AG08396 (cell line): Measurements from ENCODE around the gene SASH1.
A peak's percentile ranks its signal among the peaks of the same experiment; 100 is the strongest.
"Not testable (repeated sequence)": the region's sequence is repeated elsewhere in the genome, so short reads cannot be mapped to it uniquely, and the experiment has no call there.

Source experiments
- DNase-seq: peaks from one replicate; pipeline ENCODE4 v3.0.0; 2012; ENCODE audit warnings: low spot score, mixed read lengths

SASH1 gene

DNA sequence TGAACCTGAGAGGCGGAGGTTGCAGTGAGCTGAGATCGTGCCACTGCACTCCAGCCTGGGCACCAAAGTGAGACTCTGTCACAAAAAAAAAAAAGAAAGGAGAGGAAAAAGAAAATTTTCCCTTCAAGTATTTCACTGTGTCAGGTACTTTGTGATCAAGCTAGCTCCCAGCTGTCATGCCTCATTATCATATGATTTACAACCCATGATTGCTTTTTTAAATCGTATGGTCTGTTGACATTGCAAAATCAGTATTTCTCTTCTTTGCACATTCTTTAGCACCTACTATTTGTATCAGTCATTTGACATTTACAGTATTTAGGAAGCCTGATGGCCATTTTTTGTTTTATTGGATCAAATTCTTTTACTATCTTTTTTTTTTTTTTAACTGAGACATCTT lies 22.4 kb downstream of the SASH1 start:
- no peak for DNase-seq

DNA sequence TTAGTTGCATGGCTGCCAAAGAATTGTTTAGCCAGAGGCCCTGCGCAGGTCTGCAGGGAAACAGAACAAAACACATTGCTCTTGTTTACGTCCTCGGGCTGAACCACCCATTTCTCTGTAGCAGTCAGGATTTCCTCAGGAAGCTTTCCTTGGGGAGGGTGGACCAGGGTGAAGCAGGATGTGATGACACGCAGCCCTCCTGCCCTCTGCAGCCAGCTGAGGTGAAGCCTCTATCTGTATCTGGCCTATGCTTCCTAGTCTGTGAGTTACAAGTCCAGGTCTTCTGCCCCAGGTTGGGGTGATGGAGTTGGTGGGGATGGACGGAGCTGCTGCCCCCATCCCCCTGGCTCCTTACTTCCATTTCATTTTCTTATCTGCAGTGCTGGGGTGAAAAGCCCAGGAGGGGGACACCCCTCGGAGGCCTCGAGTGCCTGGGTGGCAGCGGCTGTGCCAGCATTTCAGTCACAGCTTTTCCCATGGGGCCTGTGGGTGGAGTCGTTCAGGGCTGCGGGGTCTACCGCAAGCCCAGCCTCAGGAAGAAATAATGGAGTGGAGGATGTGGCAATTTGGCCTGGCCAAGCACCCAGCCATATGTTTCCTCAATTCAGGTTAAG lies 24.9 kb downstream of the SASH1 start:
- peak; percentile 56 for DNase-seq

DNA sequence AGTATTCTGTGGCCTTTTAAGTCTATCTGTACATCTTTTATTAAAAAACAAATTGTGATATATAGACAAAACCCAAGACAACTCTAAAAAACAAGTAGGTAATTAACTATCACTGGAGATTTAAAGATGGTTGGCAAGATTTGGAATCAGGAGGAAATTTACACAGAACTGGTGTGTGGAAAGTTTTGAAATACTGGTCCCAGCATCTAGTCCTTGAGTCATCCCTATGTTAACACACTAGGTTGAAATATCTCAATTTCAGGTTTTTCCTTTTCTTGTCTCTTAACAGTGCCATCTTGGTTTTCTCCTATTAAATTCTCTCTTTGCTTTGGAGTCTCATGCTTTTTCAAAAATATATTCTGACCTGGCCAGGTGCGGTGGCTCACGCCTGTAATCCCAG lies 27.5 kb downstream of the SASH1 start:
- DNase-seq: no peak

GRCh38 chr6:148374040-148374774 lies 31.6 kb downstream of the SASH1 start:
- no peak for DNase-seq

- DNase-seq: no peak
Observed at GRCh38 chr6:148375401-148375800, 32.8 kb downstream of the SASH1 start.

DNA sequence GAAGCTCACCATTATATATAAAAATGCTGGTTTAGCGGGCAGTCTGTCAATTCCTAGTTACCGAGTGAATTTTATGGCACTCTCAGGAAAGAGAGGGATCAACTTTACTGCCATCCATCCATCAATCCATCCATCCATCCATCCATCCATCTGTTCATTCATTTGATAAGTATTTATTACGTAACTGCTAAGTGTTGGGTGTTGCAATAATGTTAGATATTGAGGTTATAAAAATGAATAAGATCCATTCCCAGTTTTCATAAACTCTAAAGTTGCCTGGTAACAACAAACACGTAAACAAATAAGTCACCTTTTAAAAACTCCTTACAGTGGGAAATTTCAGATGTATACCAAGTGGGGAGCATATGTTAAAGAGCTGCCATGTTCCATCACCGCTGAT lies 36.8 kb downstream of the SASH1 start:
- DNase-seq: no peak

DNA sequence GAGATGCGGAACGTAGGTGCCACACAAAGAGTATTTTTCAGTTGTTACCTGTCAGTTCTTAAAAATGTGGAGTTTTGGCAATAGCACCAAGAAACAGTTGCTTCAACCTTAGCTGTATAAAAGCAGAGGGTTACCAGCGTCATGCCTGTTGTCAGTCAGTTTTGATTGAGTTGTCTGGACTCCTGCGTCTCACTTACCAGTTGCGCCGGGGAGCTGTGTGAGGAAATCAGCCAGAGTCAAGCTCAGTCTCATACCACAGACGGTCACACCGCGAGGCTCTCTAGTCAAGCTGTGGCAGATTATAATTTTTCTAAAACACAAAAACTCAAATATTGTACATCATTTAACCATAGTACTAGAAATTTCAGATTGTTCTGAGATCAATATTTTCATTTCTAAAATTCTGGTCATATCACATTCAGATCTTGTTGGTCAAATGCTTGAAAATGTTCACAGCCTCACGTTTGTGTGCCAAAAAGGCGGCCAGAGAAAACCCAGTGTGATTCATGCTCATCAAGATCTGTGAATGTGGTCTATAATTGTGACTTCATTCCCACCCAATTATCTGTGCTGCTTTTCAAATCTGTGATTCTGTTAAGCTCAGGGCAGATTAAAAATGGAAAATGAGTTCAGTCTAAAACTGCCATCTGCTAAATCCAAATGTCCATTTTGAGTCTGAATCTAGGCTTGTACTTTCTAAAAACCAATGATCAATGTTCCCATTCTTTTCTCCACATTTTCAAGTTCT lies 37.5 kb downstream of the SASH1 start:
- DNase-seq: no peak

GRCh38 chr6:148382051-148382450 lies 39.4 kb downstream of the SASH1 start:
- not testable (repeated sequence) for DNase-seq

DNA sequence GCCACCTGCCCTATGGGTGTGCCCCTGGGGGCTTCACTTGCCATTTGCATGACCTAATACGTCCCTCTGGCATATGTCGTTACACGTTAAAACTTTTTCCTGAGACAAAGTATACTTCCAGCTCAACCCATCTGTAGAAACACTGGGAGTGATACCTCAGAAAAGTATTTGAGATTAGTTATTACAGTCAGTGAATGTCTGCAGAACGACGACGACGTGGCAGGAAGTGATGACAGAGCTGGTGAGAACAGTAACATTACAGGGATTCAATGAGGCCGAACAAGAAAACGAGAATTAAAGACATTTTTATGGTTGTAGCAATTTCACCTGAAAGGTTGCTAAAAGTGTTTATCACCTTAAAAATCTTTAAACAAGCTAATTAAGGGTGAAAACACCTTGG lies 40.2 kb downstream of the SASH1 start:
- no peak for DNase-seq

DNA sequence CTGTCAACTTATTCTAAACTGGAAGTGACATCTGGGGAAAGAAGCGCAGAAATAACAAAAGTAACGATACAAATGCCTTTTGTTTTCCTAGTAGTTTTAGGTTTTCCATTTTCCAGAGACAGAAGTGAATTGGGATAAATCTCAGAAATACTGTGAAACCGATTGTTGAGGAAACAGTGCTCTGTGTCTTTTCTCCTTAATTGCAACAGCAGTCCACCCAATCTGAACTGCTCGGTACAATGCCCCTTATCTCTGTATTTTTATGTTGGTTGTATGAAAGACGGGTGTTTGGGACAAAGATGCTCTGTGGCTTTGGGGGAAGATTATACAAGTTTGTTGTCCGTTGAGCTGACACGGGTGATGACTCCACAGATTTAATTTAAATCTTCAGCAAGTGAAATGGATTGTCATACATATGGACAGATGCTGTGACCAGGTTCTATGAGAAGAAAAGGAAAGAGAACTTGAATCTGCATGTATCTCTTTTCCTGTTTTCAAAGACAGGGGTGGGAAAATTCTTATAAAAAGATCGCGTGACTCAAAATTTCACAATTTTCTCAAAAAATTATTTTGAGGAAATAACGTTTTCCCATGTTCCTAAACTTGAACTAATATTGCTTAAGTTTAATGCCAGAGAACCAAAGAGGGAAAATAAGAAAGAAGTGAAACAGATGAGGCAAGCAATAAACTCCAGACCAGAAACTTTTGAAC lies 41.2 kb downstream of the SASH1 start:
- no peak for DNase-seq

GRCh38 chr6:148385379-148385778 lies 42.7 kb downstream of the SASH1 start:
- no peak for DNase-seq

DNA sequence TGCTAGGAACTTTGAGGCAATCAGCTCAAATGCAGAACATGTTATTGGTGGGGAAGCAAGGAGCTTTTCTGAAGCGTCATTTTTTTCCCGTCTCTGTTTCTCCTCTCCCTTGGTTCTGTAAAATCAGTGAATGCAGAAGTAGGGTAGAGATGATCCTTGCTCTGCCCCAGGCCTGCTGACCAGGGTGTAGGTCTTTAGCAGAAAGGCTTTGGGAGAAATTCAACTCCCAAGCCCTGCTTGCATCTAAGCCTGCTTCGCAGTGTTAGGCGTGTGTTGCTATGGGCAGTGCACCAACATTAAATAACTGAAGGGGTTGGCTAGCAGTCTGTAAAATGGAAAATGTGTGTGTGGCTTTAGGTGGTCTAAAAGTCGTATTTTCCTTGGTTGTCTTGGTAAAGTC lies 45.9 kb downstream of the SASH1 start:
- no peak for DNase-seq

DNA sequence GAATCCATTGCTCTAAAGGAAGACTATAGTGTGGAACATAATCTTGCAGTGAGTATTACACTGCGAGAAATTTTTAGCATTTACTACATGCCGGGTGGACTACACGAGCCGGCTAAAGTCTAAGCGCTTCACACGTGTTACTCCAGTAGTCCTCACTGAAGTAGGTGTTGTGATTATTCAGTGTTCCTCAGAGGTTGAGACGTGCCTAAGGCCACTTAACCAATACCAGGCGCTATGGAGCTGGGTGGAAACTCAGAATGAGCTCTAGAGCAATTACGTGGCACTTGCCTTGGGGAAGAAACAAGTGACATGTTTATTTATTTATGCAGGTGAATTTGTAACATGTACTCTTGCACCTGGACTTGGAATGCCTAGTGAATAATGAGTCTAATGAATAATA lies 46.4 kb downstream of the SASH1 start:
- DNase-seq: no peak

- DNase-seq: no peak
Observed at GRCh38 chr6:148389917-148390316, 47.3 kb downstream of the SASH1 start.

DNA sequence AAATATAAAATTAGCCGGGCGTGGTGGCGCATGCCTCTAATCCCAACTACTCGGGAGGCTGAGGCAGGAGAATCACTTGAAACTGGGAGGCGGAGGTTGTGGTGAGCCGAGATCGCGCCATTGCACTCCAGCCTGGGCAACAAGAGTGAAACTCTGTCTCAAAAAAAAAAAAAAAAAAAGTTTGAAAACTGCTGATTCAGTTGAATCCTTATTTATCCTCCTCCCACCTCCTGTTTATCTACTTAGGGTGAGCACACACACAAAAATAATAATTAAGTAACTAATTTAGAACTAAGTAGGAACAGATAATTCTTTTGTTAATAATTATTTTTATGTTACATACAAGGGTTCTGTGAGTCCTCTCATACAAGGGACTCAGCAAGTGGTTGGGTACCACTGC lies 49.5 kb downstream of the SASH1 start:
- DNase-seq: not testable (repeated sequence)

DNA sequence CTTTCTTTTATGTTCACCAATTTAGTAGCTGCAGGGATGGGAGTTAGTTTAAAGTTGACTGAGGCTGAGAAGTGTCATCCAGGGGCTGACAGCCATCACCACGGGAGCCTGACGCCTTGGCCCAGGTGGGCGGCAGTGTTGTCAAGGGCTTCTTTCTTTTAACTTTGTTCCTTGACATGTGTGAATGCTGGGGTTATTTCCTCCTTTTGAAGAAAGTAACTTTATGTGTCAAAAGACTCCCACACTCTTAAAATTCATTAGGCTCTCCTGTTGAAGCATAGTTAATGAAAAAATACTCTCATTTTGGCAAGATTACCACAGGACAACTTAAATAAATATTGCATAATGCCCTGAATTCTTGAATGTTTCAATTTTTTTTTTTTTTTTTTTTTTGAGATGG lies 50.0 kb downstream of the SASH1 start:
- no peak for DNase-seq

GRCh38 chr6:148395583-148396101 lies 53.0 kb downstream of the SASH1 start:
- DNase-seq: peak; percentile 25

GRCh38 chr6:148396411-148396810 lies 53.8 kb downstream of the SASH1 start:
- DNase-seq: no peak

GRCh38 chr6:148396926-148397325 lies 54.3 kb downstream of the SASH1 start:
- DNase-seq: no peak

DNA sequence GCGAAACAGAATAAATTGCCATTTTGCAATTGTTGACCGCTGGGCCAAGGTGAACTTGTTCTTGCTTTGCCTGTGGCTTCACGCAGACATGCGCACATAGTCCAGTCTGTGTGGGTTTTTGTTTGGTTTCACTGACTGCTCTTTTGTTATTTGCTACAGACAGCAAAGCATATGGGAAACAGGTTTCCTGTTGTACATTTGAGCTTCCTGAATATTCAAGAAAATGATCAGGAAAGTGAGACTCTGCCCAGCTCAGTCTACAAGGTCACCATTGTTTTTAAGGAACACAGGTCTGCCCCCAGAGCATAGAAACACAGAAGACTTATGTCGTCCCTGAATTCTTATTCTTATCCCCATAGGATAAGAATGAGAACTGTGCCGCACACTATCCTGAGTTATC lies 55.6 kb downstream of the SASH1 start:
- DNase-seq: no peak

DNA sequence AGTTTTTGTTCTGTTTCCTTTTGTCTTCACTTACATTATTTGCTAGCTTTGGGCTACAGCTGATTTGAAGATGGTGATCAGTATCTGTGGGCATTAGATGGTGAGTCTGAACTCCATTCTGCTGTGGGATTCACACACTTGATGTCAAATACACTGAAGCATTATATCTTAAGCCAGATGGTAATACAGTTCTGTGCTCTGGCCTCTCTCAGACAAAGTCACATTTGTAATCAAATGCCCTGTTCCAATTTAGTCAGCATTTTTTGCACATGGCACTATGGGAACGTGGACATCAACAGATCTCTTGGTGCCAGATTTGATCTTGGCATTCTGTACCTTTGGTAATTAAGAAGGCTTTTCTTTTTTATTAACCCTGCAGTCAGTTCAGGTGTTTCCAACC lies 56.0 kb downstream of the SASH1 start:
- no peak for DNase-seq

GRCh38 chr6:148401571-148401970 lies 58.9 kb downstream of the SASH1 start:
- DNase-seq: no peak
